Ecto neural progenitor cell (in vitro differentiated cells): Measurements from ENCODE around the gene RAB3C.

Experiments
- DNase-seq: peaks from one replicate; pipeline ENCODE4 v3.0.0-alpha.2; 2018; ENCODE audit warnings: low spot score

RAB3C gene

GRCh38 chr5:58774937-58775336 is 192.1 kb downstream of the RAB3C start:
- no peak for DNase-seq

- DNase-seq: no peak
Measured at GRCh38 chr5:58775701-58776262, 192.9 kb downstream of the RAB3C start.

- no peak for DNase-seq
Measured at GRCh38 chr5:58776559-58776958, 193.7 kb downstream of the RAB3C start.

DNA sequence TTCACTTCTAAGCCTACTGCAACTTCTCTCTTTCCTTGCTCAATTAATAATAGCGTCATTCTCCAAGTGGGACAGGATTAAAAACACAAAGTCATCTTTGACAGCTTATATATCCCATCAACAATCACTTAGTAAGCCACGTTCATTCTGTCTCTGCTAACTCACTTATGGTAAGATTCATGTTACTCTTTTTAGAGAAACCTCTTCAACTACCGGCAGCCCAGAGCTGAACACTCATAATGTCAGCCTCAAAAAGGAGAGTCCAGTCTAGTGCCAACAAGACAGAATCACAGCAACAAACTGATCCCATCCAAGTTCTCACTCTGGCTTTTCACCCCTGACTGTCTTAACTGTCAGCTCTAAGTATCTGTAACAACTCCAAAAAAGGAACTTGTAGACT is 196.0 kb downstream of the RAB3C start:
- DNase-seq: no peak

GRCh38 chr5:58786035-58786434 is 203.2 kb downstream of the RAB3C start:
- DNase-seq: no peak

DNA sequence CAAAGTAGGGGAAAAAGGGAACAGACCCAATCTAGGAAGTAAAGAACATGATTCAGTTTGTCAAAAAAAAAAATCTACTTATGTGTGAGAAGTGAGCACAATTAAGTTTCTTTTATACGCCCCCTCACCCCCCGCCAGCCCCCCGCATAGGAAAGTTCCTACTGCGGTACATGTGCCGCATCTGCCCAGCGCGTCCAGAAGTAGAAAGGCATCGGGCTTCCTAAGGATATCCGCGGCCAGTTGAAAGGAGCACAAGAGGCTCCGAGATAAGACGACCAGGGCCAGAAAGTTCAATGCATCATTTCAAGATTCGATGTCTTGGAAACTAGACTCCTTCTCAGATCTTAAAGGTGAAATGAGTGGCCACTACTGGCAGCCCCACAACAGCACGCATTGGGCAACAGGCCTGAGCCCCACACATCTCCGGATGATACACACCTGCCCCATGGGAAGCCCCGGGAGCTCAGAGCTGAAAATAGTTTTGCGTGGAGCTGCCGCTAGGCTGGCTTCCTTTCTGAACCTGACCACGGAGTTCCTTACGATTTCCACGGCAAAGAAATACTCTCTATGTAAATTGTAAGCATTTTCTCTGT is 203.9 kb downstream of the RAB3C start:
- DNase-seq: no peak

DNA sequence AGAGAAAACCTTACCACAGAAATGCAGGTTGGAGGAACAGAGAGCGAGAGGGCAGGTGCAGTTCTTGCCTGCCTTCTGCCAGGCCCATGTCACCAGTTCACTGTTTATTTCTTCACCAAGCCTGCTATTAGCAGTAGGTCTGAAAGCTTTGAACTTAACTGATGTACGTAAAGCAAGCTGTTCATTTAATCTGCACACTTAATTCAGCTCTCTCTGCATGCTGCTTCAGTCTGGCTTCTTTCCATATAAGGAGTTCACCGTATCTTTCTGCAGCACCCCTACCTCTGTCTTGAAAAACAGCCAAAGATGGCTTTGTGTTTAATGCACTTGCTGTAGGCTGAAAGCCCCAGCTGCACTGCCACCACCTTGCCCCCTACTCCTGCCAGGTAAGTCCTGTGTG is 205.1 kb downstream of the RAB3C start:
- DNase-seq: no peak

GRCh38 chr5:58793888-58794657 is 211.2 kb downstream of the RAB3C start:
- no peak for DNase-seq

DNA sequence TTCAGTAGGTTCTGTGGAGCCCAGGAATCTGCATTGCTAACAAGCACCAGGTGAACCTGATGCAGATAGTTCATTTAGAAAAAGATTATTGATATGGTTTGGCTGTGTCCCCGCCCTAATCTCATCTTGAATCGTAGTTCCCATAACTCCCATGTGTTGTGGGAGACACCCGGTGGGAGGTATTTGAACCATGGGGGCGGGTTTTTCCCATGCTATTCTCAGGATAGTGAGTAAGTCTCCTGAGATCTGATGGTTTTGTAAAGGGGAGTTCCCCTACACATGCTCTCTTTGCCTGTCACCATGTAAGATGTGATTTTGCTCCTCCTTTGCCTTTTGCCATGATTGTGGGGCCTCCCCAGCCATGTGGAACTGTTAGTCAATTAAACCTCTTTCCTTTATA is 212.0 kb downstream of the RAB3C start:
- DNase-seq: no peak

- no peak for DNase-seq
Measured at GRCh38 chr5:58795327-58795726, 212.5 kb downstream of the RAB3C start.

DNA sequence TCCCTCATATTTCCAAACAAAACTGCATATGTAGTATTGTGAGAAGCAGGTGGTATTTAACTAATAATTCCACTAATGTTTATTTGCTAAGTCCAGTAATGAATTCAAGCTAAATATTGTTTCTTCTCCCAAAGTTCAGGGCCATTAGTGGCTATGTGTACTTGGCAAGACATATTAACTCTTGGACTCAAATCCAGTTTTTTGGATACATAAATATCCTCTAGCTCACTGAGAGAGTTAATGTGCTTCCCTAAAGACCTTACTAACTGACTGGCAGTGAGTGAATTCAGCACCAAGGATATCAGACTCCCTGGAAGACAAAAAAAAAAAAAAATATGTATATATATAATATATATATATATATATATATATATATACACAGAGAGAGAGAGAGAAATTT is 214.1 kb downstream of the RAB3C start:
- no peak for DNase-seq

DNA sequence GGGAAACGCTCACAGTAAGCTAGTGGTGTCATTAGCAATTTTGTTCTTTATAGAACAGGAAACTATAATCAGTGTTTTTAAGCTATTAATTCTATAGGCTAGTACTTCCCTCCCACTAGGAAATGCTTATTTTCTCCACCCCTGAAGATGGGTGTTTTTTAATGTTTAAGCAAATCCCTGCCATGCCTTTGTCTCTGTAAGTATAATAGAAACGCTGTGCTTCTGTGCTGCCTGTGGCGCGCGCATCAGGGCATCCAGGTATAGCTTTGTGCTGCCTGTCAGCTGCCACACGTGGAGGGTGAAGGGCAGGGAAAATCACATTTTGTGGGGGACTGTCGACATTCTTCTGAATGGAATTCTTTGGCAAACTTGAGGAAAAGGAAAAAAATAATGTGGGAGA is 217.5 kb downstream of the RAB3C start:
- DNase-seq: no peak

GRCh38 chr5:58800861-58801540 is 218.1 kb downstream of the RAB3C start:
- DNase-seq: no peak

GRCh38 chr5:58803056-58803455 is 220.2 kb downstream of the RAB3C start:
- no peak for DNase-seq

- DNase-seq: no peak
Measured at GRCh38 chr5:58804291-58804690, 221.4 kb downstream of the RAB3C start.

DNA sequence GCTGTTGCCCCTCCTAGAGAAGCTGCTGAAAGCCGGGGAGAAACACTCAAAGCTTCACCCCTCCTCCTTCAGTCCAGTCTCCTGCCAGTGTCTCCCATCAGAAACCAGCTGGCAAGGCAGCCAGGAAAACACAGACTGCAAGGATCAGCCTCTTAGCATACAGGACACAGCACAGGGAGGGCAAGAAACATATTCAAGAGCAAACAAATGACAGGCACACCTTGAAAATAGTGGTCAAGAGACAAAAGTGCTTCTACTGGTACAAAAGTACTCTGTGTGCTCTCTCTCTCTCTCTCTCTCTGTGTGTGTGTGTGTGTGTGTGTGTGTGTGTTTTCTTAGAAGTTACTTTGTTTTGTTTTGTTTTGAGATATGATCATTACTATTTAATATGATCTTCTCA is 227.2 kb downstream of the RAB3C start:
- DNase-seq: no peak

- no peak for DNase-seq
Measured at GRCh38 chr5:58813855-58814254, 231.0 kb downstream of the RAB3C start.

GRCh38 chr5:58816181-58816731 is 233.4 kb downstream of the RAB3C start:
- no peak for DNase-seq

DNA sequence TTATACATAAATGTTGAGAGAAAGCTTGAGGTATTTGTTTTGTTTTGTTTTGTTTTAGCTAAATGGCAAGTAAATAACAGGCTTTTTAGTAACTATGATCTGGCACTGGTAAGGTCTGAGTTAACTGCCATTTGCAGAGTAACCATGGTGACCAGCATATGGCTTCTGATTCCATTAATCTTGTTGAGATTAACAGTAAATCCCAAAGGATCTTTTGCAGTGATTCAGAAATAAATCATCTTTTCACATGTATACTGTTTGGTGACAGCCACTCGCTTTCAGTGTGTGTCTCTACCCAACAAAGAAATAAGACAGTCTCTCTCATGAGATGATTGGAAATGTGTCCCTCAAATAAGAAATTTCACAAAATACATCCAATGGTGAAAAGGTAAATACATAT is 235.6 kb downstream of the RAB3C start:
- DNase-seq: no peak

DNA sequence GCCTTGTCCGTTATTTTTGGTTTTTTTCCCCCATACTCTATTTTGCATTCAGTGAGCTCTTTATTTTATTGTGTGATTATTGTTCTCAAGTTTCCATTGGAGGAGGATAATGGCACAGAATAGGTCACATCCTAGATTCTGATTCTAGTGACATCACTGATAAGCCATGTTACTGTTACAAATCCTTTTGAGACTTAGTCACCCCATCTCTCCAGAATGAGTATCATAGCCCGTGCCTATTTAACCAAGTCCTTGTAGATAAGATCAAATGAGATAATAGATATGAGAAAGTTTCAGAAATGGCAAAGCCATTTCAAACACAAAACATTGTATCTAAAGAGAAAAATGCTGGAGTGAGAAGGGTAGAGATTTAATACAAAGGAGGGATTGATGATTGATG is 242.6 kb downstream of the RAB3C start:
- DNase-seq: no peak

GRCh38 chr5:58825899-58826298 is 243.0 kb downstream of the RAB3C start:
- DNase-seq: no peak

GRCh38 chr5:58827463-58827862 is 244.6 kb downstream of the RAB3C start:
- no peak for DNase-seq

DNA sequence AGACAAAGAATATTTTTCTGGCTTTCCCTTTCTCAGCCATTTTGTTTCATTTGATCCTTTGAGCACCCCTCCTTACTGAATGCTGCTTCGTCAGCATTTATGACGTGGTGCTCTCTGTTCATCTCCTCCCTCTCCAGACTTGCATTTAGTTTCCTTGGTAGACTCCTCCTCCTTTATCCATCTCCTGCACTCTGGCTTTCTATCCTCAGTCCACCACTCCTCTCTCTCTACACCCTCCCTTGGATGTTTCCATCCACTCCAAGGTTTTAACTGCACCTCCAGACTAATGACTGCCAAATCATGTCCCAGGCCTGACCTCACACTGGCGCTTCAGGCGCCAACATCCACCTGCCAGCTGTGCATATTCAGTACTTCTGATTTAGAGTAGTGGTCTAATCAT is 245.4 kb downstream of the RAB3C start:
- DNase-seq: no peak
